ENCODE data around the gene OR7C1. TPM values are rescaled to one million over a fixed set of nuclear protein-coding genes. Genes with fewer than 3 reads are reported as not detected.

Gene OR7C1
- total RNA-seq, 2 donors from 2014 or later, result not detected

GRCh38 chr19:14748601-14749000, 86.4 kb downstream of the OR7C1 start:
- H3K9ac ChIP-seq (ENCODE audit: low read depth in 2 of 2, low read length in 2 of 2), result no peak overlapping the region
- no peaks in the 10 kb centered on the region for H3K36me3 ChIP-seq
- DNase-seq, result no peak
- intact Hi-C loops (cut with DNase I), result no loop called here
- H3K27ac ChIP-seq, result no peak overlapping the region
- H3K9me3 ChIP-seq, result no peaks in the 10 kb centered on the region
- no peaks in the 10 kb centered on the region for H3K4me1 ChIP-seq
- no peak overlapping the region for H3K4me3 ChIP-seq
- no peak for TF ChIP-seq CTCF (IDR thresholded peaks at IDR 0.05)
- H3K27me3 ChIP-seq, result no peaks in the 10 kb centered on the region

Other genes starting within 250 kb of the OR7C1 start
- 1 to 10 TPM in 1 of 2 donors, not detected in 1; 1.2 TPM for gene ADGRE3, start 160.3 kb downstream of the OR7C1 start, total RNA-seq
- gene ZNF333, start 145.1 kb downstream of the OR7C1 start, total RNA-seq, result 1 to 10 TPM; 6.7 to 7.3 TPM
- 1 to 10 TPM; 1.3 to 1.8 TPM for gene ADGRE2, start 56.6 kb downstream of the OR7C1 start, total RNA-seq
- gene OR7A5, start within 50 bp of the OR7C1 start, total RNA-seq, result not detected
- gene OR7A10, start 13.7 kb upstream of the OR7C1 start, total RNA-seq, result not detected
- gene OR7A17, start 50.9 kb upstream of the OR7C1 start, total RNA-seq, result not detected
- not detected for gene OR7C2, start 106.3 kb upstream of the OR7C1 start, total RNA-seq
- gene SLC1A6, start 144.7 kb upstream of the OR7C1 start, total RNA-seq, result not detected
- not detected for gene CASP14, start 214.3 kb upstream of the OR7C1 start, total RNA-seq
- not detected for gene OR1I1, start 247.0 kb upstream of the OR7C1 start, total RNA-seq